ENCODE data around the gene IGF2R.

- TF ChIP-seq CTCF (IDR thresholded peaks at IDR 0.05; ENCODE audit: poor library complexity) (no peak), EZH2 (IDR thresholded peaks at IDR 0.05; ENCODE audit: borderline replicate concordance) (no peak)
Observed at GRCh38 chr6:160095146-160095845, 126.4 kb downstream of the IGF2R start.
